H1 (cell line): ENCODE results near the gene ACOD1. TPM values are rescaled to one million over a fixed set of nuclear protein-coding genes. Genes with fewer than 3 reads are reported as not detected.

Experiments used
- polyA plus RNA-seq, 7 experiments: library from polyadenylated mRNA; depleted of rRNA in 3 of 7; stranded (reverse) in 5 of 7; unstranded in 2 of 7; fragments of >200 nt in 5 of 7; fragments of 200-250 nt in 2 of 7; gene quantifications; 1 replicate in 5 of 7; 2 replicates in 1 of 7; 4 replicates in 1 of 7; pipeline versions ENCODE4 v1.2.1 to v1.2.3, GENCODE V29; 2011 to 2013; ENCODE audit warnings: missing spikeins in 2 of 7, mixed read lengths in 2 of 7
- total RNA-seq: library from RNA; stranded (reverse); fragmentation: NEBNext Ultra II Directional; extraction: Animal tissue kit (Norgen Biotek cat#: 25700); gene quantifications from 2 replicates; pipeline ENCODE4 v1.2.1, GENCODE V29; 2021

The ACOD1 gene
- total and polyA plus RNA-seq, 2 of the 8 experiments (the other 6 are each of a cell fraction or from before 2014, with no cell fraction given), result not detected

Other genes with a start within 250 kb of the ACOD1 start
- 9.1 and 9.6 TPM in 2 replicates for gene KCTD12, start 62.1 kb upstream of the ACOD1 start, total RNA-seq
- 2.5 and 2.7 TPM in 2 replicates for gene KCTD12, start 62.1 kb upstream of the ACOD1 start, polyA plus RNA-seq (2011; rRNA removed)
- gene CLN5, start 43.6 kb downstream of the ACOD1 start, total RNA-seq, result 6.5 and 10.1 TPM in 2 replicates
- gene CLN5, start 43.6 kb downstream of the ACOD1 start, polyA plus RNA-seq (2011; rRNA removed), result 5.2 and 5.3 TPM in 2 replicates
- 14.9 and 15.5 TPM in 2 replicates for gene FBXL3, start 78.6 kb downstream of the ACOD1 start, total RNA-seq
- 4.2 and 4.9 TPM in 2 replicates for gene FBXL3, start 78.6 kb downstream of the ACOD1 start, polyA plus RNA-seq (2011; rRNA removed)